GM21390 (cell line): ENCODE data around the gene FMOD.
A peak's percentile ranks its signal among the peaks of the same experiment; 100 is the strongest.
"Not testable (repeated sequence)": the region's sequence is repeated elsewhere in the genome, so short reads cannot be mapped to it uniquely, and the experiment has no call there.

ENCODE experiments used
- ATAC-seq: cut with Tn5 transposase; IDR thresholded peaks from one replicate; pipeline ENCODE4 v1.9.1; 2021; ENCODE audit not compliant: unreplicated experiment

FMOD gene

GRCh38 chr1:203326830-203327683 is 23.9 kb downstream of the FMOD start:
- peak; percentile 55 for ATAC-seq

DNA sequence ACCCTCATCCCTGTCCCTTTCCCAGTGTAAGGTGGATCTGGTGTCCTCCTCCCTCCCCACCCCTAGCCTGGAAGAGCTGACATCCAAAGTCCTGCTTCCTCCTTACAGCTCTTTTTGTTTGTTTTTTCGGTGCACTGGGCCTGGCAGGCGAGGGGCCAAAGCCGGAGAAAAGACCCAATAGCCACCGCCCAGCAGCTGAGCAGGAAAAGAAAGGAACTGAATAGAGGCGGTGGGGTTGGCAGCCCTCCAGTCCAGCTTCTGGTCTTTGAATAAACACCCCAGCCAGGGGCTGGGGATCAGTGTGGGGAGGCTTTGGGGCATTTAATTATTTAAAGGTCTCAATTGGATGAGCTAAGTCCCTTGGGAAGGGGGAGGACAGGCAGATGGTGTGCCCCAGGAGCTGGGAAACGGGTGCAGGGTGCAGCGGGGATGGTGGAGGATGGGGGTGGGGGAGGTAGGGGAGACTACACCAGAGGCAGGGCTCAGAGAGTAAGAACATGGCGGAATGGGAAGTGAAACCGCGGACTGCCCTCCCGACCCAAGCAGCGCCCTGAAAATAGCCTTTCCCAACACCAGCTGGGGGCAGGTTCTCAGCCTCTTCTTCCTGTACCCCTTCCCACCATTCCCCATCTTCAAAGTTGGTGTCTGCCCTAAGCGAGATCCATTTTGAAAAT is 25.4 kb downstream of the FMOD start:
- no peak for ATAC-seq

- ATAC-seq, result peak; percentile 32
Measured at GRCh38 chr1:203325026-203325417, 25.9 kb downstream of the FMOD start.

- ATAC-seq, result no peak
Measured at GRCh38 chr1:203324105-203325025, 26.6 kb downstream of the FMOD start.

DNA sequence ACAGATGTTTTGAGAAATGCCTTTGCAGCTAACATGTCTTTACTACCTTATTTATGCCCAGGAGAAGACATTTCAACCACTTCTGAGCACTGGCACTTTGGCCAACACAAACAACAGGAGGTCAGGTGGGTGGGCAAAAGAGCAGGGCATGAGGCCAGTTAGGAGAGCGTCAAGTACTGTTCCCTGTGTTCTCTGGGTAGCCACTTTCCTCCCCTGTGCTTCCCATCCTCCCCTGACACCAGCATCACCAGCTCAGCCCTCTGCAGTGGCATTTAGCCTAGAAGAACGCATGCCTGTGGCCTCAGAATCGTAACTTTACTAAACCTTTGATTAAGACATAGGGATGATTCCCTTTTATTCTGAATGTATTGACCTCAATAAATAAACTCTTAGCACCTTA is 27.3 kb downstream of the FMOD start:
- ATAC-seq, result no peak

DNA sequence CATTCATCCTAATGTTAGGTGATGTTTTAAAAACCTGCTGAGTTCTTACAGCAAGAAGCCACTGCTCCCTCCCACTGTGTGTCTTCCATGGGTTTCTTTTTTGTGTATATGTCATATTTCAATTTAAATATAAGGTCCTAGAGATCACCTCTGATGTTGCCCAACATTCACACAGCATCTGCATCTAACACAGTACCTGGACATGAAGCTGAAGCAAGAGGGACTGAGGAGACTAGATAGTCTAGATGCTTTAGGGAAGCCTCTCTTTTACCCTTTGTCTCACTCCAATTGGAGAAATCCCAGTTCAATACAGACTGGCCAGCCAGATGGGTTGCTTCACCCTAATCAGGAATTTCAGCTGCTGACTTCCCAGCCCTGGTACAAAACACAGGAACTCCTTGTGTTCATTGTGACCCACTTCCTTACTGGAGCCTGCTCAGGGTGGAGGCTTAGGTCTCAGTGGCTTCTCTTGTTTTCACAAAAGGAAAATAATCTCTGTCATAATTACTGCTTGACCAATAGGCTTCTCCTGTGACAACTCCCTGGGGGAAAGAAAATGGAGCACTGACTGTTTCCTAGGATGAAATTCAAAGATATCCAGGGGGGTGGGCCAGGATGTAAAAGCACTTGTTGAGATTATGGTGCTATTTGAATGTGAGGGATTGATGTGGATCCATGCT is 28.3 kb downstream of the FMOD start:
- ATAC-seq, result no peak

DNA sequence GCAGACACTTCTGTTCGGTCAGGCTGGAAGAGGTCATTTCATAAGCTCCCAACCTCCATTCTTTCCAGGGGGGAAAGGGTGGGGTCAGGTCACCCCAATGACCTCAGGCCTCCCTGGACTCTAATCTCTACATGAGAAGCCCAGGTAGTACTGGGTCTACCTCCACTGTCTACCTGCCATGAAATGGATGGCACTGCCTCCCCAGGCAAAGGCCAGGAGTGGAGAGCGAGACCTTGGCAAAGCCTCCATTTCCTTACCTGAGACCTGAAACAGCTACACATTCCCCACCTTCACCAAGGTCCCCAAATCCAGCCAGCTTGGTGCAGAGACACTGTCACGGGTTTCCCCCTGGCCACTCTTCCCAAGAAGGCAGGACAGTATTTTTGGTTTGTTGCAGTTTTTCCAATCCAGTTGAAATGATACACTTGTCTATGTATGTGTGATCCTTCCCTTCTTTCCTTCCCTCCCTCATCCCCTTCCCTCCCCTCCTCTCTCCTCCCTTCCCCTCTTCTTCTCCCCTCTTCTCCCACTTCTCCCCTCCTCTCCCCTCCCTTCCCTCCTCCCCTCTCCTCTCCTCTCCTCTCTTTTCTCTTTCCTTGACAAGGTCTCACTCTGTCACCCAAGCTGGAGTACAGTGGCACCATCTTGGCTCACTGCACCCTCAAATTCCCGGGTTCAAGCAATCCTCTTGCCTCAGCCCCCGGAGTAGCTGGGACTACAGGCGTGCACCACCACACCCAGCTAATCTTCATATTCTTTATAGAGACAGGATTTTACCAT is 29.5 kb downstream of the FMOD start:
- no peak for ATAC-seq

GRCh38 chr1:203320591-203321272 is 30.2 kb downstream of the FMOD start:
- peak; percentile 63 for ATAC-seq

- no peak for ATAC-seq
Measured at GRCh38 chr1:203318229-203318517, 32.7 kb downstream of the FMOD start.

DNA sequence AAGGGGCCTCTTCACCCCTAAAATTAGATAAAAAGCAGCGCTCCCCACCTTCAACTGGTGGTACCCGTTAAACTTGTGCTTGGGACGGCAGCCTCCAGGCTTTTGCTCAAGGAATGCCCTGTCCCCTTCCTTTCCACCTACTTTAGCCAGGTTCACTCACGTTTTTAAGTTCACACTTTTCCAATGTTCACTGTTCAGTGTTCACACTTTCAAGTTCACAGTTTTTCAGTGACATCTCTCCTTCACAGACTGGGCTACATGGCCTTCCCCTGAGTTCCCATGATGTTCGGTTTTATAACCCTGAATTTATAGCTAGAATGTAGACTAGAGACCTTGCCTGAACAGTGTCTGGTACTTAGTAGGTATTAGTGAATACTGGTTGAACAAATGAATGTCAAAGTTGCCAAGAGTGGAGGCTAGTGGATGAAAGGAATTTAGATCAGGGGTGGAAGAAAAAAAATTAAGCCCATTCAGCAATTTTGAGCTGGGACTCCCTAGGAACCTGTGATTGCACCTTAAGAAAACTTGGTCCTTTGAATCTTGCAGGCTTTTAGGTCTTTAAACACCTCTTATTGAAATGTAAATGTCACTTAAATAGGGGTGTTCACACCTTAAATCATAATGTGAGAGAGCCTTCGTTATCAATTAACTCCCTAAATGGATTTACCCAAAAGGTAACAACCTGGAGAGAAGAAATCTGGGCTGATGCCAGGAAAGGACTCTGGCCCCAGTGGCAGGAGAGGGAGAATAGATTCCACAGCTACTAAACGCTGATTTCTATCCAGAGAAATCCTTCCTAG is 33.3 kb downstream of the FMOD start:
- no peak for ATAC-seq

DNA sequence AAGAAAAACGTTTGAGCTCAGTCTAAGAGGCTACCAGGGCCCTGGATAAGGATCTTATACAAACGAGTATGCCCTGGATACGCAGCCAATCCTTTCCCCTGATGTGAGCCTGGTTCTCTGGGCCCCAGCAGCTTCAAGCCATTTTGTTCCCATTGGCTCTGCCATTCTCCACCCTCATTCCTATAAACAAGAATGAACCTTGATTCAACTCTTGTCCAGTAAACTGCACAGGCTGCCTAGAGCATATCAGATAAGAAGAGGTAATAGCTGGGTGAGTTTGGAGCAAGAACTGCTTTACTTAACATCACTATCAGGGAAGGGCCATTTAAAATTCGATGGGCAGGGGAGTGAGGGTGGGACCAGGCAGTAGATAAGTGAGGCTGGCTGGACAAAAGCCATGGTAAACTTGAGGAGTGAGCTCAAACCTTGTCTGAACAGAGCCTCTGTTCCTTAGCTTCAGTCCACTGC is 34.3 kb downstream of the FMOD start:
- ATAC-seq, result no peak

DNA sequence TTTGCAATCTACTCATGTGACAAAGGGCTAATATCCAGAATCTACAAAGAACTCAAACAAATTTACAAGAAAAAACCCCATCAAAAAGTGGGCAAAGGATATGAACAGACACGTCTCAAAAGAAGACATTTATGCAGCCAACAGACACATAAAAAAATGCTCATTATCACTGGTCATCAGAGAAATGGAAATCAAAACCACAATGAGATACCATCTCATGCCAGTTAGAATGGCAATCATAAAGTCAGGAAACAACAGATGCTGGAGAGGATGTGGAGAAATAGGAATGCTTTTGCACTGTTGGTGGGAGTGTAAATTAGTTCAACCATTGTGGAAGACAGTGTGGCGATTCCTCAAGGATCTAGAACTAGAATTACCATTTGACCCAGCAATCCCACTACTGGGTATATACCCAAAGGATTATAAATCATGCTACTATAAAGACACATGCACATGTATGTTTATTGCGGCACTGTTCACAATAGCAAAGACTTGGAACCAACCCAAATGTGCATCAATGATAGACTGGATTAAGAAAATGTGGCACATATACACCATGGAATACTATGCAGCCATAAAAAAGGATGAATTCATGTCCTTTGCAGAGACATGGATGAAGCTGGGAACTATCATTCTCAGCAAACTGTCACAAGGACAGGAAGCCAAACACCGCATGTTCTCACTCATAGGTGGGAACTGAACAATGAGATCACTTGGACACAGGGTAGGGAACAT is 36.7 kb downstream of the FMOD start:
- ATAC-seq, result not testable (repeated sequence)

DNA sequence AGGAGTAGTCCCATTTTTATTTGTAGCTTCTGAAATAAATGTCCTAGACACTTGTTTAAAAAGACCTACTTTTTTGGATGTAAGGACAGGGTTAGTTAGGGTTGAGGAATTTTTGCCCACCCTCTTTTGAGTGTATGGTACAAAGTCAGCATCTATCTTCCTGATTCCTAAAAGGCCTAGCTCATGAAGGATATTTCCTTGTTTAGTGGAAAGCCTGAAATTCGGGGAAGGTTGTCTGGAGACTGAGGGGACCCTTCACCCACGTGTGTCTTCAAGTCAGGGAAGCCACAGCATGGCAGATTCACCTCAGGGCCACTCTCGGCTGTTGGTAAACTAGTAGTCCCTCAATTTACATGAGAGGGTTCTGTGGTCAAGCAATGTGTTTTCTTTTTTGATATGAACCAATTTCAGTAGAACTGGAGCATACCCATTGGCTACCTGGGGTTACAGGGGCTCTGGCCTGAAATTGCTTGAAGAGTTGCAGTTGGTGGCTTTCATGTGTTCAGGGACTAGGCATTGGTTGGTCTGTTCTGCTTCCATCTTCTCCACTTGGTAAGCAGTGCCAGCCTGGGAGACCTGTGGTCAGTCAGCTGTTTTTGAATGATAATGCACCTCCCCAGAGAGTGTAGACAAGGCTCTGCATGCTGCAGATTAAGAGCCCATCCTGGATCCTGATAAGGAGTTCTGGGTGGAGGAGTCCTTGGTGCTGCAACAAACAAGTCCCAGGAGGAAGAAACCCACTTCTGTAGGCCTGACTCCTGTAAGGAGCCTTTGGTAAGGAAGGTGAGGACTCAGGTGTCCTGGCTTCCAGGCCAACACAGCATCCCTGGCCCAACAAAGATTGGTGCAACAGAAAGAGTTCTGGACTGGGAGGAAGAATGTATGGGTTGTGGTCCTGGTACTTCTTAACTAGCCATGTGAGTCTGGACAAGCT is 39.3 kb downstream of the FMOD start:
- no peak for ATAC-seq

- ATAC-seq, result no peak
Measured at GRCh38 chr1:203308923-203309331, 42.0 kb downstream of the FMOD start.

GRCh38 chr1:203308328-203308922 is 42.5 kb downstream of the FMOD start:
- no peak for ATAC-seq

DNA sequence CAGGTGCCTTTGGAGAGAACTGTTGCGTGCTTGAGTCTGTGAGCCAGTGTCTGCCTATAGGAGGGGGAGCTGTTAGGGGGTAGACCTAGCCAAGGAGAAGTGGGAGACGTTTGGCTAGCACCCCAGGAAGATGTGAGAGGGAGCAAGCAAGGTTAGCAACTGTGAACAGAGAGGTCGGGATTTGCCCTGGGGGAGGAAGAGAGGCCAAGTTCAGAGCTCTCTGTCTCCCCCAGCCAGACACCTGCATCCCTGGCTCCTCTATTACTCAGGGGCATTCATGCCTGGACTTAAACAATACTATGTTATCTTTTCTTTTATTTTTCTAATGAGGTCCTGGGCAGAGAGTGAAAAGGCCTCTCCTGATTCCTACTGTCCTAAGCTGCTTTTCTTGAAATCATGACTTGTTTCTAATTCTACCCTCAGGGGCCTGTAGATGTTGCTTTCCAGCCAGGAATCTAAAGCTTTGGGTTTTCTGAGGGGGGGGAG is 43.2 kb downstream of the FMOD start:
- ATAC-seq, result no peak
